Ovary (tissue), 9 donors: ENCODE data around the gene CNBD2. TPM values are rescaled to one million over a fixed set of nuclear protein-coding genes. Genes with fewer than 3 reads are reported as not detected.
"Not testable (repeated sequence)": the region's sequence is repeated elsewhere in the genome, so short reads cannot be mapped to it uniquely, and the experiment has no call there.

Experiments used
- DNase-seq, 5 donors: peaks; one replicate each; pipeline ENCODE4 v3.0.0-alpha.2; 2019 to 2020
- H3K27ac ChIP-seq, 2 donors: fragments of 200-600 bp; one replicate each; pipeline versions ENCODE4 v1.5.1 to v1.8.0; 2019 to 2022
- H3K27me3 ChIP-seq: fragments of 200-600 bp; one replicate; pipeline ENCODE4 v1.8.0; 2022
- H3K36me3 ChIP-seq: fragments of 200-600 bp; sonication (generic); one replicate; pipeline ENCODE4 v1.5.1; 2019
- H3K4me1 ChIP-seq: one replicate; pipeline ENCODE4 v1.8.1; 2013; ENCODE audit warnings: mild to moderate bottlenecking, moderate library complexity; ENCODE audit not compliant: insufficient read depth
- H3K4me3 ChIP-seq: fragments of 200-600 bp; sonication (generic); one replicate; pipeline ENCODE4 v1.5.1; 2017
- H3K9me3 ChIP-seq, 2 donors: fragments of 200-600 bp in 1 of 2; sonication (generic) in 1 of 2; one replicate each; pipeline versions ENCODE4 v1.5.1 to v1.8.1; 2013 to 2019; ENCODE audit warnings: mild to moderate bottlenecking in 1 of 2, moderate library complexity in 1 of 2
- CTCF ChIP-seq, 3 donors: fragments of 450-650 bp in 2 of 3; fragments of 200-600 bp in 1 of 3; IDR thresholded peaks; one replicate each; pipeline versions ENCODE4 v1.5.1 to v1.8.0; 2016 to 2022; ENCODE audit warnings: antibody characterized with exemption in 3 of 3, mild to moderate bottlenecking in 1 of 3
- EP300 ChIP-seq: sonication (generic); formaldehyde crosslinking; IDR thresholded peaks from one replicate; pipeline ENCODE4 v1.6.1; 2017; ENCODE audit warnings: antibody characterized with exemption
- POLR2A ChIP-seq: fragments of 450-650 bp; IDR thresholded peaks from one replicate; pipeline ENCODE4 v1.6.1; 2017; ENCODE audit warnings: antibody characterized with exemption, mild to moderate bottlenecking, moderate library complexity
- WGBS, 3 donors: extraction: QIAGEN DNeasy Blood & Tissue Kit in 1 of 3; methylation state at CpG; one replicate each; pipeline versions ENCODE4 v1.1.5 to v1.1.7; 2013 to 2017; 5-methylcytosine and 5-hydroxymethylcytosine counted together
- intact Hi-C, 4 donors: fragments of 100-400 bp; cut with DNase I; formaldehyde crosslinking; loops; one replicate each; pipeline versions ENCODE4 v1.11.0 to v1.15.1; 2022 to 2023
- polyA plus RNA-seq, 2 donors: library from polyadenylated mRNA; stranded (reverse); fragments of 200-250 nt in 1 of 2; fragments of 350-450 nt in 1 of 2; fragmentation: Illumina TruSeq in 1 of 2; extraction: RNeasy Lipid Tissue Mini Kit (QIAGEN cat#74804) in 1 of 2; gene quantifications; one replicate each; pipeline ENCODE4 v1.2.3, GENCODE V29; 2013 to 2014
- small RNA-seq: library from RNA; depleted of rRNA; stranded (forward); fragments of <200 nt; gene quantifications from one replicate; pipeline ENCODE3, GENCODE V24; 2016
- total RNA-seq, 7 donors: library from RNA; depleted of rRNA in 2 of 7; stranded (reverse); fragments of >200 nt in 2 of 7; fragmentation: NEBNext Ultra II Directional in 3 of 7; extraction: Animal tissue kit (Norgen Biotek cat#: 25700) in 3 of 7; gene quantifications; one replicate each; pipeline versions ENCODE4 v1.1.0 to v1.2.4, GENCODE V29; 2016 to 2023
- donor health status: DM: no; HTN: no; CAD: no; lungs with moderate emphysema.
- donor health status: DM: no; HTN: no; CAD: no.
- donor health status: Bipolar disorder and iron deficiency.
- donor health status: DM: yes; HTN: yes; CAD: no.
- donor health status: DM: no; HTN: no; CAD: no.
- donor health status: DM: yes; HTN: yes; CAD: no.

The CNBD2 gene
- total and polyA plus RNA-seq, 9 donors: 2.4 to 8.7 (median 4.5) TPM

- Histone ChIP-seq H3K27me3 (no peaks in the 10 kb centered on the region), H3K36me3 (no peaks in the 10 kb centered on the region), H3K9me3 (no peaks in the 10 kb centered on the region), H3K4me3 (no peak overlapping the region), H3K27ac (no peak overlapping the region), H3K4me1 (no peaks in the 10 kb centered on the region)
- intact Hi-C loops: no loop called here
- no peak for TF ChIP-seq EP300
- TF ChIP-seq POLR2A: no peak
- TF ChIP-seq CTCF (IDR thresholded peaks at IDR 0.05): no peak
- DNase-seq: no peak
- 89 to 94% (median 89%) methylated on average over 6 of the region's 6 CpGs for whole genome bisulfite sequencing, 3 donors
These were observed 111.1 kb downstream of the CNBD2 start for GRCh38 chr20:36079486-36079885.

- not testable (repeated sequence) for H3K36me3 ChIP-seq, H3K27ac ChIP-seq, DNase-seq, H3K4me3 ChIP-seq, H3K9me3 ChIP-seq, H3K27me3 ChIP-seq, H3K4me1 ChIP-seq
- intact Hi-C loops: loop anchor here in 1 of 4 donors (5.0 kb wide), 1 partner anchor 578 kb away; no protein-coding TSS in a partner anchor
- WGBS, 3 donors: 75 to 79% (median 77%) methylated on average over 6 of the region's 6 CpGs
These were observed 111.6 kb downstream of the CNBD2 start for GRCh38 chr20:36079984-36080383.

Small RNA genes within 50 kb of the gene (small RNA-seq; reads per million reads assigned to genes)
- gene RNU6-937P: not detected

Other genes with a start within 250 kb of the CNBD2 start
- 100 to 1,000 TPM; 277 to 389 (median 356) TPM for gene RBM39, start 226.3 kb upstream of the CNBD2 start, total RNA-seq
- 100 to 1,000 TPM; 247 to 269 TPM for gene RBM39, start 226.3 kb upstream of the CNBD2 start, polyA plus RNA-seq
- 10 to 100 TPM; 41.4 to 70.0 (median 48.0) TPM for gene PHF20, start 196.6 kb upstream of the CNBD2 start, total RNA-seq
- 10 to 100 TPM; 17.6 to 35.1 TPM for gene PHF20, start 196.6 kb upstream of the CNBD2 start, polyA plus RNA-seq
- 100 to 1,000 TPM in 2 of 7 donors, 10 to 100 TPM in 5; 48.2 to 177 (median 68.7) TPM for gene SCAND1, start 14.1 kb upstream of the CNBD2 start, total RNA-seq
- 100 to 1,000 TPM in 1 of 2 donors, not detected in 1; 112 TPM for gene SCAND1, start 14.1 kb upstream of the CNBD2 start, polyA plus RNA-seq
- gene EPB41L1, start 186.2 kb downstream of the CNBD2 start, total RNA-seq: 10 to 100 TPM; 23.4 to 81.4 (median 63.2) TPM
- gene EPB41L1, start 186.2 kb downstream of the CNBD2 start, polyA plus RNA-seq: 100 to 1,000 TPM in 1 of 2 donors, 10 to 100 TPM in 1; 23.8 to 207 TPM